ENCODE data around the gene NFIC.
A peak's percentile ranks its signal among the peaks of the same experiment; 100 is the strongest.
"Not testable (repeated sequence)": the region's sequence is repeated elsewhere in the genome, so short reads cannot be mapped to it uniquely, and the experiment has no call there.

Gene NFIC

DNA sequence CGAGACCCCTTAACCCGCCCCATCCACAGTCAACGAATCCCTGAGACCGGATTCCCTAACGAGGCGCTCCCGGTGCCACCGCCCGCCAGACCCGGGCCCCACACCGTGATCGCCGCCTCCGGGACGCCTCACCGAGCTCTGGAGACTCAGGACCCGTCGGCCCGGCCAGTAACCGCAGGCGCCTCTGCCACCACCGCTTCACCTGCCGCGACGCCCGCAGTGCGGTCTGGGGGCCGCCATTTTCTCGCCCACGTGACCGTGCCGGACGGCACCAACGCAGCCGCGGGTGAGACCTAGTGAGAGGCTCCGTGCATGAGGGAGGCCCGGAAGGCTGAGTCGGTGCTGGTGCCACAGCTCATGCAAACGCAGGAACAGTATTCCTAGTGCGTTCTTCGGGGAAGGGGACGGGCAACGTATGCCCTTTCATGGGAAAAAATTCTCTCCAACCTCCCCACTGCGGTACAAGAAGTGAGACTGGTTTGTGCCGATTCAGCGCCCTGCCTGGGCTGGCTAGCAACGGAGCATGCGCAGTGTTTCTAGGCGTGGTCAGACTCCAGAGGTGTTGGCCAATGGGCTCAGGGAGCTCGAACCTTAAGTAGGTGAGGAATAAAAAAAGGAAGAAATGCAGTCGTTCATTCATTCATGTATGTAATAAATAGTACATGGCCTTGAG, 134.2 kb downstream of the NFIC start, which contains the start of gene DOHH:
Gene DOHH (minus strand): TSS at position 246 of the 673 bp plus-strand sequence. CDS start 3,860 bp downstream, outside the sequence.
- H3K9ac ChIP-seq (ENCODE audit: low read length in 2 of 2), result peak within 1 kb of the TSS; percentile 94 to 96
- H3K27me3 ChIP-seq (ENCODE audit: control insufficient read depth in 1 of 2, insufficient read depth in 2 of 2, low read length in 2 of 2), result no peaks in the 10 kb centered on the region
- H3K9me3 ChIP-seq (ENCODE audit: control insufficient read depth in 2 of 2, low read length in 2 of 2), result no peaks in the 10 kb centered on the region
- peak within 1 kb of the TSS; percentile 93 for H3K27ac ChIP-seq (ENCODE audit: low read length)
- peak within 1 kb of the TSS; percentile 99 for H3K4me3 ChIP-seq (ENCODE audit: low read length in 2 of 2)
- H3K36me3 ChIP-seq (ENCODE audit: control insufficient read depth in 2 of 2, insufficient read depth in 2 of 2, low read length in 2 of 2), result peaks cover 6 to 10% of the 10 kb centered on the region in 2 donors
- H3K4me1 ChIP-seq (ENCODE audit: control insufficient read depth, insufficient read depth, low read length), result peaks cover 13% of the 10 kb centered on the region

DNA sequence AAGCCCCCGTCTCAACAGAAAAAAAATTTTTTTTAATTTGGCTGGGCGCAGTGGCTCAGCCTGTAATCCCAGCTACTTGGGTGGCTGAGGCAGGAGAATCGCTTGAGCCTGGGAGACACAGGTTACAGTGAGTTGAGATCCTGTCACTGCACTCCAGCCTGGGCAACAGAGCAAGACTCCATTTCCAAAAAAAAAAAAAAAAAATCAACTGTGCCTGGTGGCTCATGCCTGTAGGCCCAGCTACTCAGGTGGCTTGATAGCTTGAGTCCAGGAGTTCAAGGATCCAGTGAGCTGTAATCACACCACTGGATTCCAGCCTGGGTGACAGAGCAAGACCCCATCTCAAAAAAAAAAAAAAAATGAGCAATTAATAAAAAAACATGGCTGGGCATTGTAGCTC, 135.4 kb downstream of the NFIC start:
- peaks cover 2 to 5% of the 10 kb centered on the region in 2 donors for H3K36me3 ChIP-seq (ENCODE audit: control insufficient read depth in 2 of 2, insufficient read depth in 2 of 2, low read length in 2 of 2)
- H3K4me3 ChIP-seq (ENCODE audit: low read length in 2 of 2), result no peak overlapping the region
- H3K27ac ChIP-seq (ENCODE audit: low read length), result no peak overlapping the region
- H3K27me3 ChIP-seq (ENCODE audit: control insufficient read depth in 1 of 2, insufficient read depth in 2 of 2, low read length in 2 of 2), result no peaks in the 10 kb centered on the region
- peaks cover 14% of the 10 kb centered on the region for H3K4me1 ChIP-seq (ENCODE audit: control insufficient read depth, insufficient read depth, low read length)
- H3K9me3 ChIP-seq (ENCODE audit: control insufficient read depth in 2 of 2, low read length in 2 of 2), result no peaks in the 10 kb centered on the region
- no peak overlapping the region for H3K9ac ChIP-seq (ENCODE audit: low read length in 2 of 2)

DNA sequence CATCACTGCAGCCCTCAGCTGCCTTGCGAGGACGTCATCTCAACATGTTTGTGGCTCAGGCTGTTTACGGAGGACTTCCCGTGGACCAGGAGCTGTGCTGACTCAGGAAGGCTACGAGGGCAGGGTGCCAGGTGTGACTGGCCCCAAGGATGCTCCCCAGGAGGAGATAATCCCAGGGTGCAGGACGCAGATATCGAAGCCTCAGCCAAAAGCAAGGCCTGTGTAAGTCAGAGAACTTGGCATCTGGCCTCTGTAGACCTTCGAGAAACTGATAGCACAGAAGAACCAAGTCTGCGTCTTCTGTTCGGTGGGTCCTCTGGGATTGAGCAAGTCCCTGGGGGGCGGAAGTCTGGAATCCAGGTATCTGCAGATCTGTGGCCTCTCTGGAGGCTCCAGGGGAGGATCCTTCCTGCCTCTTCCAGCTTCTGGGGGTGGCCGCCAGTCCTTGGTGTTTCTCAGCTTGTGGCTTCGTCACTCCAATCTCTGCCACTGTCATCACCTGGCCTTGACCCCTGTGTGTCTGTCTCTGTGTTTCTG, 136.7 kb downstream of the NFIC start:
- Histone ChIP-seq H3K9me3 (ENCODE audit: control insufficient read depth in 2 of 2, low read length in 2 of 2) (no peaks in the 10 kb centered on the region), H3K36me3 (ENCODE audit: control insufficient read depth in 2 of 2, insufficient read depth in 2 of 2, low read length in 2 of 2) (no peaks in the 10 kb centered on the region), H3K27me3 (ENCODE audit: control insufficient read depth in 1 of 2, insufficient read depth in 2 of 2, low read length in 2 of 2) (no peaks in the 10 kb centered on the region), H3K27ac (ENCODE audit: low read length) (no peak overlapping the region), H3K4me3 (ENCODE audit: low read length in 2 of 2) (no peak overlapping the region), H3K9ac (ENCODE audit: low read length in 2 of 2) (no peak overlapping the region), H3K4me1 (ENCODE audit: control insufficient read depth, insufficient read depth, low read length) (peaks cover 22% of the 10 kb centered on the region)

DNA sequence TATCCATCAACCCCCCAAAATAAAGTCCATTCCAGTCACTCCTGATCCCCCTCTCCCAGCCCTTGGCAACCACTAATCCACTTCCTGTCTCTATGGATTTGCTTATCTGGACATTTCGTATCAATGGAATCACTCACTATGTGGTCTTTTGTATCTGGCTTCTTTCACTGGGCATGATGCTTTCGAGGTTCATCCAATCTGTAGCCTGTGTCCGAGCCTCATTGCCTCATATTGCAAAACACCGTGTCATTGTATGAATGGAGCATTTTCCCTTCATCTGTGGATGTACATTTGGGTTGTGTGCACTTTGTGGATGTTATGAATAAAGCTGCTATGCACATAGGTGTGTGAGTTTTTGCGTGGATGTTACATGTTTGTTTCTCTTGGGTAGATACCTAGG, 138.4 kb downstream of the NFIC start:
- Histone ChIP-seq H3K36me3 (ENCODE audit: control insufficient read depth in 2 of 2, insufficient read depth in 2 of 2, low read length in 2 of 2) (no peaks in the 10 kb centered on the region), H3K4me1 (ENCODE audit: control insufficient read depth, insufficient read depth, low read length) (peaks cover 26% of the 10 kb centered on the region), H3K27ac (ENCODE audit: low read length) (no peak overlapping the region), H3K27me3 (ENCODE audit: control insufficient read depth in 1 of 2, insufficient read depth in 2 of 2, low read length in 2 of 2) (no peaks in the 10 kb centered on the region), H3K9me3 (ENCODE audit: control insufficient read depth in 2 of 2, low read length in 2 of 2) (no peaks in the 10 kb centered on the region), H3K4me3 (ENCODE audit: low read length in 2 of 2) (no peak overlapping the region), H3K9ac (ENCODE audit: low read length in 2 of 2) (no peak overlapping the region)

DNA sequence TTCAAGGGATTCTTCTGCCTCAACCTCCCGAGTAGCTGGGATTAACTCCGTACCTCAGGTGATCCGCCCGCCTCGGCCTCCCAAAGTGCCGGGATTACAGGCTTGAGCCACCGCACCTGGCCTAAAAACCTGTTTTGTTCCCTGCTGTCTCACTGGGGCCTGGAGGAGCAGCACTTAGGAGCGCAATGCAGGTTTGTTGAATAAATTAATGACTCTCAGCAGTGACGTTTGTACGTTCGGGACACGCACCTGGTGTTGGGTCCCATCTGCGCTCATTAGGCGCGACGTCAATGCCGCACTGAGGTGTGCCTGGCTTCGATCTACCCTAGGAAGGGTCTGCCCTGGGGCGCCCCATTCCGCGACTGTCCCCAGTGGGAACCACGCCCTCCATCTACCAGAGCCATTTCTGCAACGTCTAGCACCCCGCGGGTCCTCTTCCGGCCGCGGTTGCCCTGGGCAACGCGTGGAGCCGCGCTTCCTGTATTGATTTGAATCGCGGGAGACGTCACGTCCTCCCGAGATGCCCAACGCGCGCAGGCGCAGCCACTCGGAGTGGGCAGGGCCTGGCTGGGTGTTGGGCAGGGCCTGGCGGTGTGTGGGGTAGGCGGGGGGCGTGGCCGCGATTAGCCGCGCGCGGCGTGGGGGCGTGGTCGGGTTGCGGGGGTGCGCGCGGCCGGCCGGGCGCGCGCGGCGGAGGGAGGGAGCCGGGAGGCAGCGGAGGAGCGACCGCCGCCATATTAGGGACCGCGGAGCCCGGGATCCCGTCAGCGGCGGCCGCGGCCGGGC, 139.4 kb downstream of the NFIC start, which contains the start of gene FZR1:
Gene FZR1 (plus strand): TSS at position 714 of the 786 bp plus-strand sequence. CDS start 16,679 bp downstream, outside the sequence.
- H3K4me3 ChIP-seq (ENCODE audit: low read length in 2 of 2), result peak within 1 kb of the TSS; percentile 89 to 97
- peak within 1 kb of the TSS; percentile 69 for H3K27ac ChIP-seq (ENCODE audit: low read length)
- H3K36me3 ChIP-seq (ENCODE audit: control insufficient read depth in 2 of 2, insufficient read depth in 2 of 2, low read length in 2 of 2), result no peaks in the 10 kb centered on the region
- no peaks in the 10 kb centered on the region for H3K27me3 ChIP-seq (ENCODE audit: control insufficient read depth in 1 of 2, insufficient read depth in 2 of 2, low read length in 2 of 2)
- peak within 1 kb of the TSS; percentile 82 to 83 for H3K9ac ChIP-seq (ENCODE audit: low read length in 2 of 2)
- H3K4me1 ChIP-seq (ENCODE audit: control insufficient read depth, insufficient read depth, low read length), result peaks cover 21% of the 10 kb centered on the region
- no peaks in the 10 kb centered on the region for H3K9me3 ChIP-seq (ENCODE audit: control insufficient read depth in 2 of 2, low read length in 2 of 2)

DNA sequence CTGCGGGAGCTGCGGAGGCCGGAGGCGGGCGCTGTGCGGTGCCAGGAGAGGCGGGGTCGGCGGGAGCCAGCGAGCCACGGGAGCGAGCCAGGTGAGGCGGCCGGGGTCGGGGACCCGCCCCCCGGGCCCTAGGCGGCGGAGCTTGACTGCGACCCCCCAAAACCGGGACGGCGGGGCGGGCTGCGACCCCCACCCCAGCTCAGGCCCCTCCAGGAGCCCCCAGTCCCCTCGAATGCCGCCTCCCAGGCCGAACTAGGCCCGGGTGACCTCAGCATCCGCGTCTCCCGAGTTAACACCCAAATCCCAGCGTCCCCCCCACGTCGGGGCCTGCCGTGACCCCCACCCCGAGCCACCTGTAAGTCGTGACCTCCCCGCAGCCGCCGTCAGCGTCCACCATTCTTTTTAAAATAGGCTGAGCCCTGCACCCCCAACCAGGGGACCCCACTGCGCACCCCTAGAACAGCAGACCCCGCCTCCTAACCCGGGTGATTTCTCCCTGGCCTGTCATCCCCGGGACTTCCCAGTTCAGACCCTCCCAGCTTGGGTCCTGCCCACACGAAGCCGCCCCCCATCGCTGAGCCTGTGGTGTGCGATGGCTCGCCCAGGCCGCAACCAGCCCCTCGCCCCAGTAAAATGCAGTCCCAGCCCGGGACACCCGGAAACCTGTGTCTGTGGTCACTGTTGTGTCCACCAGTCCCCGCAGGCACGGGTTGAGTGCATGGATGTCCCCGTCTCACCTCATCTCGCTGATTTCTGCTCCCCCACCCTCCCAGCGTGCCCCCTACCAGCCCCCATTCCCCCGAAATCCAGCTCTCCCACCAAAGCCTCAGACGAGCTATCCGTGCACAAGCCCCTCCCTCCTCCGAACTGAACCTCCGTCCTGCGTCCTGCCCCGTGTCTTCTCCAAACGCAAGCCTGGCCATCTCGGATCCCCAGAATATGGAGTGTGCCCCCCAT, 140.3 kb downstream of the NFIC start:
- peaks cover 21% of the 10 kb centered on the region for H3K4me1 ChIP-seq (ENCODE audit: control insufficient read depth, insufficient read depth, low read length)
- peak overlapping the region; percentile 73 to 97 for H3K4me3 ChIP-seq (ENCODE audit: low read length in 2 of 2)
- peak overlapping the region; percentile 69 for H3K27ac ChIP-seq (ENCODE audit: low read length)
- H3K9ac ChIP-seq (ENCODE audit: low read length in 2 of 2), result peak overlapping the region; percentile 82 to 83
- H3K9me3 ChIP-seq (ENCODE audit: control insufficient read depth in 2 of 2, low read length in 2 of 2), result no peaks in the 10 kb centered on the region
- H3K27me3 ChIP-seq (ENCODE audit: control insufficient read depth in 1 of 2, insufficient read depth in 2 of 2, low read length in 2 of 2), result no peaks in the 10 kb centered on the region
- H3K36me3 ChIP-seq (ENCODE audit: control insufficient read depth in 2 of 2, insufficient read depth in 2 of 2, low read length in 2 of 2), result no peaks in the 10 kb centered on the region

DNA sequence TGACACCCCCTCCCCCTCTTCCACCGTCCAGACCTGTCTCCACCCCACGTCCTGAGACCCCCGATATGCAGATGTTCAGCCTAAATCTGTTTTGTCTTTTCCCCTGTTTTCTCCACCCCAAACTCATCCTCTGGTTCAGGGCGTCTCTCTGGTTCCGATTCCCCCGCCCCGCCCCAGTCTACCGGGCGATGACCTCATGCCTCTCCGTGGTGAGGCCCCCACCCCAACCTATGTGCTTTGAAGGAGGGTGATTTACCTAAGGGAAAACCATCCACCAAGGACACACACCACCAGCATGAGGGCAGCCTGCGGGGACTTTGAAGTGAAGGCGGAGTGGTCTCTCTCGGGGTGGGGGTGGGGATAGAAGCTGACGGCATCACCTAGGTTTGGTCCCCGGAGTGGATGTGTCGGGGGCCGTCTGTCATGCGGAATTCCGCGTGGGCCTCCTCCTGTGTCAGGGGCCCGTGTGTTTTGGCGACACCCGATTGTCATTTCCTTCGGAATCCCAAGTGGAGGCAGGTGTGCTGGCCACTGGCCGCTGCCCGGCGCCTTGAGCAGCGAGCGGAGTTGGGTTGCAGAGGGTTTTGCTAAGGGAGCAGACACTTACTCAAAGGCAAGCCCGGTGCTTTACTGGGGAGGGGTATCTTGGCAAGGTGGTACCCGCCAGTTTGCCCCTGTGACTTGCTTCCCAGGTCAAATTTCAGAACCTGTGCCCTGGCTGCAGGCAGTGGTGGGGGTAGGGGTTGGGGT, 141.2 kb downstream of the NFIC start:
- Histone ChIP-seq H3K36me3 (ENCODE audit: control insufficient read depth in 2 of 2, insufficient read depth in 2 of 2, low read length in 2 of 2) (no peaks in the 10 kb centered on the region), H3K9ac (ENCODE audit: low read length in 2 of 2) (peak overlapping the region; percentile 60 to 82), H3K27me3 (ENCODE audit: control insufficient read depth in 1 of 2, insufficient read depth in 2 of 2, low read length in 2 of 2) (no peaks in the 10 kb centered on the region), H3K9me3 (ENCODE audit: control insufficient read depth in 2 of 2, low read length in 2 of 2) (no peaks in the 10 kb centered on the region), H3K4me3 (ENCODE audit: low read length in 2 of 2) (peak overlapping the region; percentile 73 to 97), H3K4me1 (ENCODE audit: control insufficient read depth, insufficient read depth, low read length) (peaks cover 23% of the 10 kb centered on the region), H3K27ac (ENCODE audit: low read length) (no peak overlapping the region)

DNA sequence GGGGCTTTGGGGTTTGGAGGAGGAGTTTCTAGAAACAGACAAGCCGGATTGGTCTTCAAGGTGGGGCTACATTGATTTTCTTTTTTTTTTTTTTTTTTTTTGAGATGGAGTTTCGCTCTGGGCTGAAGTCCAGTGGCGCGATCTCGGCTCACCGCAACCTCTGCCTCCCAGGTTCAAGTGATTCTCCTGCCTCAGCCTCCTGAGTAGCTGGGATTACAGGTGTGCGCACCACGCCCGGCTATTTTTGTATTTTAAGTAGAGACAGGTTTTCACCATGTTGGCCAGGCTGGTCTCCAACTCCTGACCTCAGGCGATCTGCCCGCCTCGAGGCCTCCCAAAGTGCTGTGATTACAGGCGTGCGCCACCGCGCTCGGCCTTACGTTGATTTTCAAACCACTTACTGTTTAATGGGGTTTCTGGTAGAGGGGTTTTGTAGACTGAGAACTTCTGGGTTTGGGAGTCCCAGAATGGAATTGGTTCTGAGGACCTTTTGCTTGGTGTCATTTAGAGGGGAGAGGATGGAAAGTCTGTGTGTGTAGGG, 141.8 kb downstream of the NFIC start:
- not testable (repeated sequence) for H3K4me3 ChIP-seq (ENCODE audit: low read length in 2 of 2); H3K9ac ChIP-seq (ENCODE audit: low read length in 2 of 2); H3K36me3 ChIP-seq (ENCODE audit: control insufficient read depth in 2 of 2, insufficient read depth in 2 of 2, low read length in 2 of 2); H3K27ac ChIP-seq (ENCODE audit: low read length); H3K9me3 ChIP-seq (ENCODE audit: control insufficient read depth in 2 of 2, low read length in 2 of 2); H3K27me3 ChIP-seq (ENCODE audit: control insufficient read depth in 1 of 2, insufficient read depth in 2 of 2, low read length in 2 of 2)
- peaks cover 23% of the 10 kb centered on the region for H3K4me1 ChIP-seq (ENCODE audit: control insufficient read depth, insufficient read depth, low read length)

DNA sequence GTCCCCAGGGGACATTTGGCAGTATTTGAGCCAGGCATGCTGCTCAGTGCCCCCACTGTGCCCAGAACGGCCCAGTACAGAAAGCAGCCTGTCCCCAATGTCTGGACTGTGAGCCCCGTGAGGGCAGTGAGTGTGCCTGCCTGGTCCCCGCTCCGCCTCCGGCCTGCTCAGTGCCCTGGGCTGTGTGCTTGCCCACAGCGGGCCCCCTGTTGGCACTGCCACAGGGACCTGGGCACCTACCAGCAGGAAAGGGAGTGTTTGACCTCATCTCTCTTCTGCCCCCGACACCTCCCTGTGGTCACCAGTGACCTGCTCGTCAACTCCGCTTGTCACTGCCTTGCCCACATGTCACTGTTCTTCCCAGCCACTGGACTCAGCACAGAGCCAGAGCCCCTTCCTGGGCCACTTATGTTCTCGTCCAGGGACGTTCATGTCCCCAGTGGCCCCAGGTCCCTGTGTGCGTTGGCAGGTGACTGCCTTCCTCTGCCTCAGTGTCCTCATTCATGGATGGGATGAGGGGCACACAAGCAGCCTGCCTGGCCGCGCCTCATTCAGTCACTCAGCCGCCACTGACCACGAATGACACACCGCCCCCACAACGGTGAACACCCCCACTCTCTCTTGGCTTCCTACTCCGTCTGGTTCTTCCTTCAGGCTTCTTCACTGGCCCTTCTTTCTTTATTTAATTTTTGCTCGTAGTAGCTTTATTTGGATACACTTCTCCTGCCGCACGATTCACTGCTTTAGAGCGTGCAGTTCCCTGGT, 142.6 kb downstream of the NFIC start:
- H3K9me3 ChIP-seq (ENCODE audit: control insufficient read depth in 2 of 2, low read length in 2 of 2), result no peaks in the 10 kb centered on the region
- no peak overlapping the region for H3K4me3 ChIP-seq (ENCODE audit: low read length in 2 of 2)
- peak overlapping the region; percentile 18 for H3K27ac ChIP-seq (ENCODE audit: low read length)
- H3K27me3 ChIP-seq (ENCODE audit: control insufficient read depth in 1 of 2, insufficient read depth in 2 of 2, low read length in 2 of 2), result no peaks in the 10 kb centered on the region
- H3K36me3 ChIP-seq (ENCODE audit: control insufficient read depth in 2 of 2, insufficient read depth in 2 of 2, low read length in 2 of 2), result no peaks in the 10 kb centered on the region
- no peak overlapping the region for H3K9ac ChIP-seq (ENCODE audit: low read length in 2 of 2)
- H3K4me1 ChIP-seq (ENCODE audit: control insufficient read depth, insufficient read depth, low read length), result peaks cover 27% of the 10 kb centered on the region
